RCC 7860 (cell line): ENCODE data around the gene MARF1.
"Not testable (repeated sequence)": the region's sequence is repeated elsewhere in the genome, so short reads cannot be mapped to it uniquely, and the experiment has no call there.

Source experiments
- DNase-seq: peaks from one replicate; pipeline ENCODE4 v3.0.0-alpha.2; 2015; ENCODE audit warnings: low spot score
- FAIRE-seq: peaks from 2 replicates; lab custom pipeline; 2012; peaks lifted over from hg19 to GRCh38; lab: Jason Lieb, UNC

The MARF1 gene

DNA sequence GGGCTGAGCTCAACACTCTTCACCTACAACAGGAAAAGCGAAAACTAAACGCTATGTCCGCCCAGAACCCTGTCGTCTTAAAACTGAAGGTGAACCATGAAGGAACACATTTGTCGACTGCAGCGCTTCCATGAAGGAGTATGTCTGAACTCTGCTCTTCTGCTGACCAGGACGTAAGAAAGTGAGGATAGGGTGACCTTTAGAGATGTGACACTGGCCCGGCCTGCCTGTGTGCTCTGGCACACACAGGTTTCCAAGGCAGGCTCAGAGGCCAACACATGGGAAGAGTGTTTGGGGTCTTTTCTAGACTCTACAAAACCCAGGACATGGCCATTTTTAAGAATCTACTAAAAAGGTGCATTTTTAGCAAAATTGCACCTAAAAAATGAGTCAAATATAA, 21.1 kb downstream of the MARF1 start:
- DNase-seq (no peak), FAIRE-seq (no peak)

DNA sequence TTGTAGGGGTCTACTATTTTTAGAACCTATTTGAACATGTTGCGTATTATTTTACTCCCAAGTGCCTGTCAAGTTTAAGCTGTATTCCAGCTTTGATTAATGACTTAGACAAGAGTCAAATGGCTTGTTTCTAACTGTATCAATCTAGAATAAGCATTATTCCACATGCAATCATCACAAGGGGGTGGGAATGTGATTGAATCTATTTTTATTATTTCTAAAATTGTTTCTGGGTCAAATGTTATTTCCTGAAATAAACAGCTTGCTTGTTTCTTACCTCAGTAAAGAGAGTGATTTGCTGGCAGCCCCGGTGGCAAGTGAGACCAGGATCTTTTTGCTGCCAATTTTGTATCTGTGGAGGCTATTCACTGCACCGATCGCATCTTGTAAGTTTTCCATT, 21.5 kb downstream of the MARF1 start:
- FAIRE-seq (no peak), DNase-seq (no peak)

DNA sequence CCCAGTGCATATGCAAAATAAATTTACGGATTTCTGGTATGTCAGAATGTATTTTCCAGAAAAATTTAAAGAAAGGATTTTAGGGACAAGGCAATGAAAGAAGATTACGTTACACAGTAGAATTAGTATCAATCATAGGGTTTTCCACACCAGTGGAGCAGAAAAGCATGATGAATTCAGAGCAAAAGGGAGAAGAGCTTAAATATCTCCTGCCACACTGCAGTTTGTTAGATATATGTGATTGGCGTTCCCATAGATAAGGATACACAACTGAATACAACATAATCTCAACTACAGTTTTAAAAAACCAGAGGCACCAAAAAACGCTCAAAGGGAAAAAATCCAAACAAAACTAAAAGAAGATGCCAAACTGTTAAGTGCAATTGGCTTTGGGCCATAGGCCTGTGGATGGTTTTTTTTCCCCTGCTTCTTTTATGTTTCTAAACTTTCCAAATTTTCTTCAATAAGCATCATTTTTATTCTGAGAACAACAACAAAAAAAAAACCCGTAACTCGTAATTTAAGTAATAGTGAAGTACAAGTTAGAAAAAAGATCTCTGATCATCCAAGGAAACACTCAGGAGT, 22.3 kb downstream of the MARF1 start:
- FAIRE-seq = peak; percentile 85
- peak; percentile 41 for DNase-seq

DNA sequence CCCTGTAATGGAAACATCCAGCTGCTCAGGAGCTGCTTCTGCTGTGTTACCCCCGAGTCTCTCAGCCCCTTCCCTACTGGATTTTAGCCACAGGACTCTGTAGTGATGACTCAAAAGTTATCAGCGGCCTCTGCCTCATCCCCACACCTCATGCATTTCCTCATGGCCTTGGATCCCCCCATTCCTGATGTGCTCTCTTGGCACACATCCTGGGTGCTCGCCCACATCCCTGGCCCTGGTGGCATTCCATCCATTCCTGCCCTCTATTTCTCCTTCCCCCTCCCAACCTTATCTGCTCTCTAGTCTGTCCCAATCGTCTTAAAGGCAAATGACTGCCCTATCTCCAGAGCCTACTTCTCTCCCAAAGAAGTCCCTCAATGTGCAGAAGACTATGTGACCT, 24.6 kb downstream of the MARF1 start:
- DNase-seq (peak; percentile 72), FAIRE-seq (peak; percentile 70)

DNA sequence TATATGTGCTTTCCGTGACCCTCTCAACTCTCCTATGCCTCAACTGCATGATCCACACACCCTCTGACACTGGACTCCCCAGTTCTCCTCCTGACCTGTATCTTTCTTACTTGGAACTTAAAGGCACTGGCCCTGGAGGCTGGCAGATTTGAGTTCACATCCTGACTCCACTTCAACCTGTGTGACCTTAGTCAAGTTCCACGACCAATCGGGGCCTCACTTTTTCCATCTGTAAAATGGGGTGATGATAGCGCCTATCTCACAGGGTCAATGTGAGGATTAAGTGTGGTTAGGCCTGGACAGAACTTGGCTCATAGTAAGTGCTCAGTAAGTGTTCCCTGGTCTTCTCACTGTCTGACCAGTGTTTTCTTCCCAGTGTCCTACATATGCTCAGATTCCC, 25.1 kb downstream of the MARF1 start:
- no peak for DNase-seq
- FAIRE-seq = no peak

DNA sequence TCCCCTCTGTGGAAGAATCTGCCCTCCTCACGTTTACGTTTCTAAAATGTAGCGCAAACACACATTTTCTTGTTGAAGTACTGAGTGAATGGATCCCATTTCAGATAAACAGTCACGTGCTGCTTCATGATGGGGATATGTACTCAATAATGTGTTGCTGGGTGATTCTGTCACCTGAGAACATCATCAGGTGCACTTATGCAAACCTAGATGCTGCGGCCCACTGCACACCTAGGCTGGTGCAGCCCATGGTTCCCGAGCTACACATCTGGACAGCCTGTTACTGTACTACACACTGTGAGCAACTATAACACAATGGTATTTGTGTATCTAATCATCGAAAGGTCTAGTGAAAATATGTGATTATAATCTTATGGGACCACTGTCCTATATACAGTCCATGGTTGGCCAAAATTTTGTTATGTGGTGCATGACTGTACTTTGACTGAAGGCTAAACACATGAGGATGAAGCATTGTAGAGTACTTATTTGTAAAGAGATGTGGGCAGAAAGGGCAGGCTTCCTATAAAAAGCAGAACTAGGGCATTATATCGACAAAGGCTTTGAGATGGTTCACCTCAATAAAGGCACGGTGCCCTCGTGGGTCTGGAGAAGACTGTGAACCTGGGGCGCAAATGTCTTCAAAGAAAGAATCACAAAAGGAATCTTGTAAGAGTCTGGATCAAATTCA, 26.3 kb downstream of the MARF1 start:
- FAIRE-seq (no peak), DNase-seq (no peak)

DNA sequence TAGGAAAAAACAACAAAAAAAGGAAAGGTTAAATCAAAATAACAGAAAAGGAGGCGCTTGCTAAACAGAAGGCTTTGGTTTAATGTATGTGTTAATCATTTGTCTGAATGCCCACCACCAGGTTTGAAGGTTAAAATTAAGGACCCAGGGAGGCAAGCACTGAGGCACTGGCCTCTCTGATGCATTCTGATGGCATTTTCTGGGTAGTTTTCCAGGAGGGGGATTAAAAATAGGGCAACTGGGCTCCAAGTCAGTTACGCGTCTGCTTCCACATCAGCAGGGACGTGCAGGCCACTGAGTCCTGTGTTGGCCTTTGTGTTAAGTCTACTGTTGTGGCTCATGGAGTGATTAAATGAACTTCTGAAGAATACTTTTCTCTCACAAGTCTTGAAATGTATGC, 26.9 kb downstream of the MARF1 start:
- FAIRE-seq (no peak), DNase-seq (no peak)

DNA sequence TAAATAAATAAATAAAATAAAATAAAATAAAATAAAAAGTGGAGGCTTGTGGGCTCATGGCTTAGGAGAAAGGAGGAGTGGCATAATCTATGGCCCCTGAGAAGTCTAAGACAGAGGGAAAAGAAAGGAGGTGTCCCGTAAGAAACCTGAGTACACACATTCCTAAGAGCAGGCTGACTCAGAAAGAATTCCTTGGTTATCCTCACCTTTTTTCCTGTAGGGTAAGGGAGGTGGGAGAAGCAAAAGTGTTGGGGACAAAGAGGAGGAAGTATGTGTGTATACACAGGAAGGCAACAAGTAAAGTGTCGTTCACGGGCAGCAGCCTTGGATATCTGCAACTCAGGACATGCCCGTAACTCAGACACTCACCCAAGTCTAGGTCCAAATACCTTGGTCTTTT, 29.3 kb downstream of the MARF1 start:
- FAIRE-seq = no peak
- DNase-seq = peak; percentile 17

DNA sequence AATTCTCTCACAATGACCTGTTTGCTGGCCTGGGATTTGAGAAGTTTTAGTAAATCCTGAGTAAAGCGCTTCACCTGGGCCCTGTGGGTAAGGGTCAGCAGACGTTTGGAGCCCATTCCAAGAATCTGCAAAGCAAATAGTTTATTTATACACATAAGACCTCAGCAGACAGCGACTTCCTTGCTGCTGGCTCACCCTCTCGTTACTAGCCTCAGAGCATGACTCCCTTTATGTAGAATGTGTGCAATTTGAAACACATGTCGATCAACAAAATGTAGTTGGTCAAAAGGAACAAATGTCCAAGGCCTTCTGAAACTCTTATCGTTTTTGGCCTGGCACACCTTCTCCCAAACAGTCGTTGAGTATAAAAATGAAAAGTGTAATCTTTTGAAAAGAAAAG, 31.3 kb downstream of the MARF1 start:
- FAIRE-seq = no peak

DNA sequence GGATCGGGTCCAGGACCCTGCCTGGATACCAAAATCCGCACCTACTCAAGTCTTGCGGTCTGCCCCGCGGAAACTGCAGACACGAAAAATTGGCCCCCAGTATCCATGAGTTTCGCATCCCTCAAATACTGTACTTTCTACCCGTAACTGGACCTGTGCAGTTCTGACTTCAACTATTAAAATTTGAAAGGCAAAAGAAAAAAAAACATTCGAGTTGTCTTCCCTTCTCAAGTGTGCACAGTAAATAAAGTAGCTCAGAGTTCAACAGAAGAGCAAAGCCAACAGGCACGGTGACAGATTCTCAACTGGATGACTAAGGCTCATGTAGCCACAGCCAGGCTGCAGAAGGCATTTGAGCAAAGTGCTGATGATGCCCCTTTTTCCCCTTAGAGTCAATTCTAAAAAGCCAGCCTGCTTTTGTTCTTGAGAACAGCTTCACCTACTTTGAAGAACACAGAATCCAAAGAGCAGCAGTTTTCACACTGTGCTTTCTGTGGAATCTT, 32.5 kb downstream of the MARF1 start:
- no peak for DNase-seq
- no peak for FAIRE-seq

More for the DNA sequence above, 31.3 kb downstream of the MARF1 start:
- DNase-seq = no peak

DNA sequence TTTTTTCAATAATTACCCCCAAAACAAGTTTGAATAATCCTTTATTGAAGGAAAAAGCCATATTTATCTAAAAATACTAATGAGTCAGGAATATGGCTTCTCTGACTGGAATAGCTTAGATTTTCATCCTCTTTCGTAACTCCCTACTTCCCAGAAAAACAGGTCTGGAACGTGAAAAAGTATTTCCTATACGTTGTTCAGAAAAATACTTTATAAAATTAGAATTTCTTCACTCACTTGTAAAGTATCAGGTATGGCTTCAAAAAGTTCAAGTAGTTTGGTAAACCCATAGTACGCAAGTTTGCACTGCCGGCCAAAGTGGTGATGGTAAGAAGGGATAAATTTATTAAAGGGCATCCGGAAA, 33.7 kb downstream of the MARF1 start:
- no peak for FAIRE-seq
- DNase-seq = no peak

DNA sequence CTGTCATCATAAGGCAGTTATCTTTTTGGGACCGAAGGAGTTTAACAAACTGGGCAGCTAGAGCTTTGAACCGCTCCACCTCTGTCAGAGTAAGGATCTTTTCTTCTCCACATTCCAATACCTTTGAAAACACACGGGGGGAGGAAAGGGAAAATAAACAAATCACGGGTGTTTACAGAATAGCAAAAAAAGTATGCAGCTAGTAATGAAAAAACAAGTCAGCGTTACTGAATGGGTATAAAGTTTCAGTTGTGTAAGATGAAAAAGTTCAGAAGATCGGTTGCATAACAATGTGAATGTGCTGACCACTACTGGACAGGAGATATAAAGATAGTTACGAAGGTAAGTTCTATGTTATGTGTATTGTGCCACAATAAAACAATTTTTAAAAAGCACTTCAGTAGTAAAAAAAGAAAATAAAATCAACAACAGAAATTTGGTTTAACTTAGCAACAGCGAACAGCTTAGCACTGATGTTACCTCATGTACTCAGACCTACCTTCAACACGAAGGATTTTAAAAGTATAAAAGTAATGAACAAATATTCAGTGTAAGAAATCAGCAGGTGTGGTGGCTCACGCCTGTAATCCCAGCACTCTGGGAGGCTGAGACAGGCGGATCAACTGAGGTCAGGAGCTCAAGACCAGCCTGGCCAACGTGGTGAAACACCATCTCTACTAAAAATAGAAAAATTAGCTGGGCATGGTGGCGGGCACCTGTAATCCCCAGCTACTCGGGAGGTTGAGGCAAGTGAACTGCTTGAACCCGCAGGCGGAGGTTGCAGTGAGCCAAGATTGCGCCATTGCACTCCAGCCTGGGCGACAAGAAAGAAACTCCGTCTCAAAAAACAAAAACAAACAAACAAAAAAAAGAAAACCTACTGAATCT, 34.3 kb downstream of the MARF1 start:
- DNase-seq (no peak), FAIRE-seq (no peak)

DNA sequence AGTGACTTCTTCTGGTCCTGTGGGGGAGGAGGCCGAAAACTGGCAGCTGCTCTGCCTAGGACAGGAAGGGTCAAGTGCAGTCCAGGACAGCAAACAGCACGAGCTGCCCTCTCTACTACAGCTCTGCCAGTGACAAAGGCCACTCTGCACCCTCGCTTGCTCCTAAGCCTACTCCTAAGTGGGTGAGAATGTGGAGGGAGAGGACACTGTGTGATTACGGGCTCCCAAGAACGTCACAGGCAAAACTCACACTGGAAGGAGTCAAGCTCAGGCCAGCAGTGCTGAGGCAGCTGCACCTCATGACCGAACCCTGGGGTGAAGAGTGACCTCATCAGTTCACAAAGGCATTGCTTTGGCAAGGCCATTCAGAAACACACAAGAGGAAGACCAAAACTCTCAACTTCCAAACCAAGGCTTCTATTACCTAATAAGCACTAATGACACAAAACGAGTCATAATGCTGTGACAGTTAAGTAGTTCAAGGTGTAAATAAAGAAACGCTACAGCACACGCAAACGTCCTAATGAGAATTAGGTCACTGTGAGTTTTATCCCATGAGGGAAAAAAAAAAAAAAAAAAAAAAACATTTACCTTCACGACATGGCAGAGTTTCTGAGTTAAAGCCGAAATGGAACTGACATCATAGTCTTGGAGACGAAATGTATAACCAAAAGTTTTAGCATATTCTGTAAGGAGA, 35.1 kb downstream of the MARF1 start:
- FAIRE-seq (no peak), DNase-seq (no peak)

DNA sequence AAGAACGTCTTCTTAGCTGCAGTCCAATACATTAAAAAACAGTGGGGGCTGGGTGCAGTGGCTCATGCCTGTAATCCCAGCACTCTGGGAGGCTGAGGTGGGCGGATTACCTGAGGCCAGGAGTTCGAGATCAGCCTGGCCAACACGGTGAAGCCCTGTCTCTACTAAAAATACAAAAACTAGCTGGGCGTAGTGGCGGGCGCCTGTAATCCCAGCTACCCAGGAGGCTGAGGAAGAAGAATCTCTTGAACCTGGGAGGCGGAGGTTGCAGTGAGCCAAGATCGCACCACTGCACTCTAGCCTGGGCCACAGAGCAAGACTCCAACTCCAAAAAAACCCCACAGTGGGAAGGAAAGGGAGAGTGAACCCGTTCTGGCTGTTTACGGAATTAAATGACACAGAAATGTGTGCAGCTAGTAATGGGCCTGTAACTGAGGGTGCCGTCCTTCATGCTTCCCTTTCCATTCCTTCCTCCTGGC, 35.7 kb downstream of the MARF1 start:
- DNase-seq, FAIRE-seq: not testable (repeated sequence)

DNA sequence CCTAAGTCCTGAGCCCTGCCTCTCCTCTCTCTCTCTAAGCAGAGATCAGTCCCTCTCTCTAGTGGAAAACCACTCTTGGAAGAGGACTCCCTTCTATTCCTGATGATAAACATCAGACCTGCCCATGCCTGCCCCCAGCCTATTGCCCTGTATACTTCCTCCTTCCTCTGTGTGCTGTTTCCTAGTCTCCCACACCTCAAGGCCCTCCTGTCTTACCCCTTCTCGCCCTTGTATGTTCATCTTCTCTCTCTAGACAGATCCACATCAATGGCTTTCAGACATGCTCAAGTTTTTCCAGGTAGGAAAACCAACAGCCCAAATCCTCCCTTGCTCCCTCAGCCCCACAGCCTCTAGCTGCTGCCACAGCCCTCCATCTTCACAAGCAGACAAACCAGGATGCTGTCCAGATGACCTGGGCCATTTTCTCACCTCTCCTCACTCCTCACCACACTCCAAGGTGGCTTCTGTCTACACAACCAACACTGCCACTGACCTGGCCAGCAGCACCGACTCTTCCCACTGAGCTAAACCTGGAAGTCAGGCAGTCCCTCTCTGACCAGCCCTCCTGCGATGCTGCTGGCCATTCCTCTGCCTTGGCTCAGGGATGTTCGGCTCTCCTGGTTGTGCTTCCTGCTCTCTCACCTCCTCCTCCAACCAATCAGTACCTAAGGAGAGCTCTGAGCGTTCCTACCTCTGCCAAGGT, 36.3 kb downstream of the MARF1 start:
- no peak for FAIRE-seq
- DNase-seq = no peak

DNA sequence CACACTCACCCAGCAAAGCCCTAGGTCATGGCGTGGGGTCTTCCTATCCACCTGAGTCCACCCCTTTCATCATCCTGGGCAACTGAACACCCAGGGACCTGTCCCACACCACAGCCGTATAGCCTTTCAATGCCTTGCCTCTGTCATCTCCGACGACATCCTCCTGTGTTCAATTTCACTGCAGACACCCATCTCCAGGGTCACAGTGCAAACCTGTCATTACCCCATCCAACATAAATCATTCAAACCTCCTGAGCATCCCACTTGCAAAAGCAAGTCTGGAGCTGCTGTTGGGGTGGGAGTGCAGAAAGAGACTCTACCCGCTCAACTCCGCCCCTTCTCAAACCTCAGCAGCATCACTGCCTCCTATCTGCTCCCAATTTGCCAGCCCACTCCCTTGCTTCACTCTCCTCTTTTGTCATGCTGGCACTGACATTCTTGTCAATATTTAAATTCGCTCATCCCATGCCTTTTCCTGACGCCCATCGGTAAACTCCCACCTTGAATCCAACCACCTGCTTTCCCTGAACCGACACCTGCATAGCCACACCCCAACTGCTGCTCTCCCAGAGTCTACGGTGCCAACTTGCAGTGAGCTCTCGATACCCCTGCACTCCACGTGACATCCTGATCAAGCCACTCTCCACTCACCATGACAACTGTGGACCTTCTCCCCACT, 37.0 kb downstream of the MARF1 start:
- FAIRE-seq (no peak), DNase-seq (no peak)

DNA sequence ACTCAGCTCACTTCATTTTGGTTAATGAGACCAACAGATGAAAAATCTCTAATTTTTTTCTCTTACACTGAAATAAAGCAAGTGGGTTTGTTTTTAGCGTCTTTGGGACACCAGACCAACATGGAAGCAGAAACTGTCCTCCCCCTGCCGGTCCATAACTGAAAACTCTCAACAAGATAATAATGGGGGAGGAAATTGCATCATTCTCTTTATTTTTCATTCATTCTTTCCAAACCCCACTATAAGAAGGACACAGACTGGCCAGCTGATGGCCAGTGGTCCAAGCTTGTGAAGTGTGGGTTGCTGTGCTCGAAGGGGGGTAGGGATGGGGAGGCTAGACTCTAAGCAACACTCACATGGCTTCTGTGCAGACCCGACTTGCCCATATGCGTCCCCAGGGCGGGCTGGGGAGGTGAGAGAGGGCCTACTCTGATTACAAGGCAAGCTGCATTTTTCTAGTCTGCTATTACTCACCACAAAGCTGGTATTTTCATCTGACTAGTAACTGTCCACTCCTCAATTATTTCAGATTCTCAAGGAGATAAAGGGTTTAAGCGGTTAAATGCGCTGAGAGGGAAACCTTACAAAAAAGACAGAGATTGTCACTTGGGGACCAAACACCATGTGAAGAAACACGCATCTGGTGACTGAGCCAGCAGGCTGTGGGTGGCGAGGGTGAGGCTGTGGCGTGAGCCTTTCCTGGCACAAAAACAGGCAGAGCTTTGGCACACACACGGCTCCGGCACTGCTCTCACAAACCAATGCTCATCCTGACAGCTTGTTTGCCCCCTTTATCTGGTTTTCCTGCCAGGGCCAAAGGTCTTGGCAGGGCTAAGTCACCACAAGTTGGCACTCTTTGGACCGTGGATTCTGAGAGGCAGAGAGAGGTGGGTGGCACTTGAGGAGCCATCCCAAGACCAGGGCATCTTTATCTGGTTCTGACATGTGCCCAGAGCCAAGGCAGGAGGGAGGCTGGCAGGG, 38.2 kb downstream of the MARF1 start:
- FAIRE-seq = no peak
- DNase-seq = no peak

DNA sequence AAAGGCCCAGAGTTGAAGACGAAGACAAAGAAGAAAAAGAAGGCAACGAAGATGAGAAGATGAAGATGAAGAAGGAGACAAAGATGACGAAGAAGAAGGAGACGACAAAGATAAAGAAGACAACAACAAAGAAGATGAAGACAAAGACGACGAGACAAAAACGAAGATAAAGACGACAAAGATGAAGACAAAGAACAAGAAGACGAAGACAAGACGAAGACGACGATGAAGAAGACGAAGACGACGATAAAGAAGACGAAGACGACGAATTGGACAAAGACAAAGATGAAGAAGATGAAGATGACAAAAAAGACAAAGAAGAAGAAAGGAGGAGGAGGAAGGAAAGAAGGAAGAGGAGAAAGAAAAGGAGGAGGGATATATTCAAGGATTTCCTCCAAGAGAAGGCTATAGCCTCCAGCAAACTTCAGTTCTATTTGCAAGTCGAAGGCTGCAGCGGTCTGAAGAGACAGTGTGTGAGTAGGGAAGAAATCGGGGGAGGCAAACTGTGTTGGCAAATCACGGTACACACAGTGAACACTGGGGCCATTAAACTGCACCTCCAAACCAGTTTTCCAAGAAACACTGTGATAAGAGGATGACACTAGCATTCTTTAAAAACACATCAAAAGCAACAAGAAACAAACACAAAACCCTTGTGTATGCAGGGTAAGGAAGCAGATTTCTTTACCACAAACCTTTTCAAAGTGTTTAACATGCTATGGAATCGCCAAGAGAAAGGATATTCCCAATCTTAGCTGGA, 40.5 kb downstream of the MARF1 start:
- DNase-seq = no peak
- FAIRE-seq = no peak
